HCT116 (cell line): ENCODE data around the gene PPP1R14B. TPM values are rescaled to one million over a fixed set of nuclear protein-coding genes. Genes with fewer than 3 reads are reported as not detected.

Experiments used
- ATAC-seq: fragments of 200-7000 bp; cut with Tn5 transposase; 2 replicates; pipeline ENCODE4 v1.9.1; 2020; ENCODE audit warnings: mild to moderate bottlenecking, moderate library complexity
- BruUV-seq: library from RNA; stranded (reverse); fragments of 400-500 nt; replicated peaks from 2 replicates; lab custom pipeline; 2021; lab: Mats Ljungman, UMichigan
- CTCF ChIA-PET: fragments of 300-600 bp; sonication (Branson Sonifier 250); formaldehyde crosslinking; loops from one replicate; lab custom pipeline; 2021; ENCODE audit warnings: antibody characterized with exemption; lab: Charles Lee
- POLR2A ChIA-PET: fragments of 300-600, 350-600 bp; sonication (Branson Sonifier 250); formaldehyde crosslinking; loops from one replicate; lab custom pipeline; 2021; ENCODE audit warnings: antibody characterized with exemption; lab: Charles Lee
- RAD21 ChIA-PET, 2 experiments: fragments of 300-600 bp; sonication (Branson Sonifier 250); formaldehyde crosslinking; loops; one replicate each; lab custom pipeline; 2023; ENCODE audit warnings: low total read pairs in 2 of 2; ENCODE audit not compliant: uncharacterized antibody in 2 of 2, unreplicated experiment in 2 of 2, low non-redundant PET in 1 of 2; lab: Charles Lee
- DNase-seq: peaks from one replicate; pipeline ENCODE4 v3.0.0-alpha.2; 2010; ENCODE audit warnings: low read depth, low spot score
- H2AFZ ChIP-seq: fragments of 200-600 bp; shearing (Covaris generic), sonication (generic); 2 replicates; pipeline ENCODE4 v1.6.1; 2017; ENCODE audit warnings: low read depth, mixed run types, mixed read lengths, antibody characterized with exemption, low read length; ENCODE audit not compliant: poor library complexity, severe bottlenecking
- H3K27ac ChIP-seq: 2 replicates; pipeline ENCODE4 v1.5.1; 2012; ENCODE audit warnings: low read depth, low read length
- H3K27me3 ChIP-seq: fragments of 200-600 bp; sonication (generic); 2 replicates; pipeline ENCODE4 v1.6.1; 2016; ENCODE audit warnings: mixed run types, low read length, mixed read lengths; ENCODE audit not compliant: insufficient read depth
- H3K36me3 ChIP-seq, 2 experiments: fragments of 200-500 bp in 1 of 2; fragments of 200-600 bp in 1 of 2; sonication (Bioruptor generic) in 1 of 2; sonication (generic) in 1 of 2; 2 replicates each; pipeline versions ENCODE4 v1.5.1 to v1.6.1; 2014 to 2016; ENCODE audit warnings: low read length in 2 of 2, inconsistent platforms in 1 of 2, mixed read lengths in 1 of 2, mixed run types in 1 of 2; ENCODE audit not compliant: insufficient read depth in 2 of 2, control insufficient read depth in 1 of 2
- H3K4me1 ChIP-seq, 2 experiments: fragments of 200-600 bp in 1 of 2; sonication (generic) in 1 of 2; 2 replicates each; pipeline versions ENCODE4 v1.5.1 to v1.6.1; 2012 to 2017; ENCODE audit warnings: low read length in 2 of 2, inconsistent platforms in 1 of 2, mild to moderate bottlenecking in 1 of 2, mixed read lengths in 1 of 2, mixed run types in 1 of 2, moderate library complexity in 1 of 2; ENCODE audit not compliant: insufficient read depth in 2 of 2, control insufficient read depth in 1 of 2
- H3K4me2 ChIP-seq: fragments of 200-600 bp; sonication (generic); 2 replicates; pipeline ENCODE4 v1.6.1; 2017; ENCODE audit warnings: mixed run types, low read length, mixed read lengths
- H3K4me3 ChIP-seq, 2 experiments: fragments of 200-600 bp in 1 of 2; sonication (generic) in 1 of 2; replicated peaks in 1 of 2; 2 replicates each; pipeline ENCODE4 v1.5.1; 2011 to 2016; ENCODE audit warnings: low read length in 2 of 2, control low read depth in 1 of 2, low read depth in 1 of 2, mild to moderate bottlenecking in 1 of 2, mixed read lengths in 1 of 2, mixed run types in 1 of 2
- H3K79me2 ChIP-seq: fragments of 200-600 bp; sonication (generic); 2 replicates; pipeline ENCODE4 v1.6.1; 2017; ENCODE audit warnings: mild to moderate bottlenecking, mixed run types, low read length, moderate library complexity, mixed read lengths; ENCODE audit not compliant: insufficient read depth
- H3K9ac ChIP-seq: fragments of 200-600 bp; sonication (generic); 2 replicates; pipeline ENCODE4 v1.6.1; 2016; ENCODE audit warnings: low read length, mixed read lengths
- H3K9me2 ChIP-seq: fragments of 200-600 bp; sonication (generic), shearing (Covaris generic); 2 replicates; pipeline ENCODE4 v1.6.1; 2017; ENCODE audit warnings: mixed run types, mild to moderate bottlenecking, moderate library complexity; ENCODE audit not compliant: insufficient read depth
- H3K9me3 ChIP-seq, 2 experiments: fragments of 200-500 bp in 1 of 2; fragments of 200-600 bp in 1 of 2; sonication (Bioruptor generic) in 1 of 2; sonication (generic) in 1 of 2; 2 replicates each; pipeline ENCODE4 v1.6.1; 2014 to 2017; ENCODE audit warnings: low read length in 2 of 2, mixed read lengths in 2 of 2, inconsistent platforms in 1 of 2, low read depth in 1 of 2, mild to moderate bottlenecking in 1 of 2, mixed run types in 1 of 2, moderate library complexity in 1 of 2; ENCODE audit not compliant: control insufficient read depth in 1 of 2, insufficient read depth in 1 of 2
- H4K20me1 ChIP-seq: fragments of 200-600 bp; sonication (generic), shearing (Covaris generic); 2 replicates; pipeline ENCODE4 v1.6.1; 2017; ENCODE audit warnings: mixed run types, mild to moderate bottlenecking, moderate library complexity; ENCODE audit not compliant: insufficient read depth
- CBX3 ChIP-seq: IDR thresholded peaks from 2 replicates; pipeline ENCODE4 v1.6.1; 2012; ENCODE audit warnings: low read depth
- CEBPB ChIP-seq: IDR thresholded peaks from 2 replicates; pipeline ENCODE4 v1.6.1; 2012; ENCODE audit warnings: low read depth
- EZH2 ChIP-seq: fragments of 200-600 bp; sonication (generic); IDR thresholded peaks from 2 replicates; pipeline ENCODE4 v1.6.1; 2017; ENCODE audit warnings: antibody characterized with exemption, mixed run types
- EZH2phosphoT487 ChIP-seq: fragments of 200-600 bp; IDR thresholded peaks from 2 replicates; pipeline ENCODE4 v1.6.1; 2018; ENCODE audit warnings: antibody characterized with exemption, borderline replicate concordance
- JUND ChIP-seq: IDR thresholded peaks from 2 replicates; pipeline ENCODE4 v1.6.1; 2012
- SRF ChIP-seq: IDR thresholded peaks from 2 replicates; pipeline ENCODE4 v1.6.1; 2012; ENCODE audit warnings: low read depth
- TCF7L2 ChIP-seq: IDR thresholded peaks from 2 replicates; pipeline ENCODE4 v1.7.0; 2011; ENCODE audit warnings: borderline replicate concordance, inconsistent platforms; ENCODE audit not compliant: insufficient read depth, insufficient read length; ENCODE audit errors: extremely low read depth
- ZFX ChIP-seq: fragments of 450-650 bp; IDR thresholded peaks from 2 replicates; pipeline ENCODE4 v1.6.1; 2017
- intact Hi-C: fragments of 100-400 bp; cut with micrococcal nuclease; formaldehyde crosslinking; loops from 2 replicates; pipeline ENCODE4 v1.10.0; 2022
- total RNA-seq: library from RNA; stranded (reverse); gene quantifications from one replicate; pipeline ENCODE4 v1.2.1, GENCODE V29; 2021; ENCODE audit not compliant: unreplicated experiment
- TF ChIP-seq, protein P1 (sequence below): IDR thresholded peaks from 2 replicates; pipeline ENCODE4 v1.6.1; 2012
- TF ChIP-seq, protein P2 (sequence below): IDR thresholded peaks from 2 replicates; pipeline ENCODE4 v1.6.1; 2012
- TF ChIP-seq, protein P3 (sequence below): IDR thresholded peaks from 2 replicates; pipeline ENCODE4 v1.6.1; 2011; ENCODE audit warnings: mild to moderate bottlenecking, low read length, moderate library complexity; ENCODE audit not compliant: insufficient replicate concordance; ENCODE audit errors: extremely low read depth
- TF ChIP-seq, protein P4 (sequence below): IDR thresholded peaks from 2 replicates; pipeline ENCODE4 v1.6.1; 2012; ENCODE audit warnings: low read depth

Gene PPP1R14B
- total RNA-seq, 1 experiment from 2014 or later: 332 TPM

DNA sequence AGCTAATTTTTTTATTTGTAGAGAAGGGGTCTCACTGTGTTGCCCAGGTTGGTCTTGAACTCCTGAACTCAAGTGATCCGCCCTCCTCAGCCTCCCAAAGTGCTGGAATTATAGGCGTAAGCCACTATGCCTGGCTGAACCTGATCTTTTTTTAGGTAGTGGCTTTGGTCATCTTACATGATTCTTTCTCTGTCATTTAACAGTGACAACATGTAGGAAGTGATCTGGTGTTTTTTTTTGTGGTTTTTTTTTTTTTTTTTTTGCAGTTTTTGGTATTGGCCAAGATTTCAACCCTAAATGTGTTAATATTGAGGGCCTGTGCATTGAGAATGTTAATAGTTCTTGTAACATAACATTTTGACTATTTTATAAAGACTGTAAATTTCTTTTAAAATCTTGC, 48.2 kb downstream of the PPP1R14B start:
- Histone ChIP-seq H4K20me1 (peaks cover 6% of the 10 kb centered on the region; the same call in 1 of the 2 replicates), H3K36me3 (peaks cover 80 to 82% of the 10 kb centered on the region in 2 experiments), H2AFZ (no peak overlapping the region), H3K4me1 (no peaks in the 10 kb centered on the region), H3K9me3 (no peaks in the 10 kb centered on the region), H3K9ac (no peak overlapping the region), H3K4me3 (no peak overlapping the region), H3K9me2 (no peaks in the 10 kb centered on the region), H3K27ac (no peak overlapping the region), H3K79me2 (peaks cover 65% of the 10 kb centered on the region), H3K4me2 (no peak overlapping the region), H3K27me3 (no peaks in the 10 kb centered on the region)
- POLR2A ChIA-PET: no interaction called here
- TF ChIP-seq, protein P1, sequence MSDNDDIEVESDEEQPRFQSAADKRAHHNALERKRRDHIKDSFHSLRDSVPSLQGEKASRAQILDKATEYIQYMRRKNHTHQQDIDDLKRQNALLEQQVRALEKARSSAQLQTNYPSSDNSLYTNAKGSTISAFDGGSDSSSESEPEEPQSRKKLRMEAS: no peak
- TF ChIP-seq ZFX (no peak), JUND (no peak), TCF7L2 (no peak), SRF (no peak), EZH2 (no peak), EZH2phosphoT487 (no peak), CBX3 (no peak), CEBPB (no peak)
- TF ChIP-seq, protein P2, sequence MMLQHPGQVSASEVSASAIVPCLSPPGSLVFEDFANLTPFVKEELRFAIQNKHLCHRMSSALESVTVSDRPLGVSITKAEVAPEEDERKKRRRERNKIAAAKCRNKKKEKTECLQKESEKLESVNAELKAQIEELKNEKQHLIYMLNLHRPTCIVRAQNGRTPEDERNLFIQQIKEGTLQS: no peak
- TF ChIP-seq, protein P3, sequence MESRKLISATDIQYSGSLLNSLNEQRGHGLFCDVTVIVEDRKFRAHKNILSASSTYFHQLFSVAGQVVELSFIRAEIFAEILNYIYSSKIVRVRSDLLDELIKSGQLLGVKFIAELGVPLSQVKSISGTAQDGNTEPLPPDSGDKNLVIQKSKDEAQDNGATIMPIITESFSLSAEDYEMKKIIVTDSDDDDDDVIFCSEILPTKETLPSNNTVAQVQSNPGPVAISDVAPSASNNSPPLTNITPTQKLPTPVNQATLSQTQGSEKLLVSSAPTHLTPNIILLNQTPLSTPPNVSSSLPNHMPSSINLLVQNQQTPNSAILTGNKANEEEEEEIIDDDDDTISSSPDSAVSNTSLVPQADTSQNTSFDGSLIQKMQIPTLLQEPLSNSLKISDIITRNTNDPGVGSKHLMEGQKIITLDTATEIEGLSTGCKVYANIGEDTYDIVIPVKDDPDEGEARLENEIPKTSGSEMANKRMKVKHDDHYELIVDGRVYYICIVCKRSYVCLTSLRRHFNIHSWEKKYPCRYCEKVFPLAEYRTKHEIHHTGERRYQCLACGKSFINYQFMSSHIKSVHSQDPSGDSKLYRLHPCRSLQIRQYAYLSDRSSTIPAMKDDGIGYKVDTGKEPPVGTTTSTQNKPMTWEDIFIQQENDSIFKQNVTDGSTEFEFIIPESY: no peak
- TF ChIP-seq, protein P4, sequence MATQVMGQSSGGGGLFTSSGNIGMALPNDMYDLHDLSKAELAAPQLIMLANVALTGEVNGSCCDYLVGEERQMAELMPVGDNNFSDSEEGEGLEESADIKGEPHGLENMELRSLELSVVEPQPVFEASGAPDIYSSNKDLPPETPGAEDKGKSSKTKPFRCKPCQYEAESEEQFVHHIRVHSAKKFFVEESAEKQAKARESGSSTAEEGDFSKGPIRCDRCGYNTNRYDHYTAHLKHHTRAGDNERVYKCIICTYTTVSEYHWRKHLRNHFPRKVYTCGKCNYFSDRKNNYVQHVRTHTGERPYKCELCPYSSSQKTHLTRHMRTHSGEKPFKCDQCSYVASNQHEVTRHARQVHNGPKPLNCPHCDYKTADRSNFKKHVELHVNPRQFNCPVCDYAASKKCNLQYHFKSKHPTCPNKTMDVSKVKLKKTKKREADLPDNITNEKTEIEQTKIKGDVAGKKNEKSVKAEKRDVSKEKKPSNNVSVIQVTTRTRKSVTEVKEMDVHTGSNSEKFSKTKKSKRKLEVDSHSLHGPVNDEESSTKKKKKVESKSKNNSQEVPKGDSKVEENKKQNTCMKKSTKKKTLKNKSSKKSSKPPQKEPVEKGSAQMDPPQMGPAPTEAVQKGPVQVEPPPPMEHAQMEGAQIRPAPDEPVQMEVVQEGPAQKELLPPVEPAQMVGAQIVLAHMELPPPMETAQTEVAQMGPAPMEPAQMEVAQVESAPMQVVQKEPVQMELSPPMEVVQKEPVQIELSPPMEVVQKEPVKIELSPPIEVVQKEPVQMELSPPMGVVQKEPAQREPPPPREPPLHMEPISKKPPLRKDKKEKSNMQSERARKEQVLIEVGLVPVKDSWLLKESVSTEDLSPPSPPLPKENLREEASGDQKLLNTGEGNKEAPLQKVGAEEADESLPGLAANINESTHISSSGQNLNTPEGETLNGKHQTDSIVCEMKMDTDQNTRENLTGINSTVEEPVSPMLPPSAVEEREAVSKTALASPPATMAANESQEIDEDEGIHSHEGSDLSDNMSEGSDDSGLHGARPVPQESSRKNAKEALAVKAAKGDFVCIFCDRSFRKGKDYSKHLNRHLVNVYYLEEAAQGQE: no peak
- no peak for DNase-seq
- RAD21 ChIA-PET: no interaction called here
- CTCF ChIA-PET: no interaction called here
- intact Hi-C loops: no loop called here
- no peak for ATAC-seq
- no TSS peak for BruUV-seq
